Measurements from ENCODE around the gene SAFB2. TPM values are rescaled to one million over a fixed set of nuclear protein-coding genes. Genes with fewer than 3 reads are reported as not detected.
A peak's percentile ranks its signal among the peaks of the same experiment; 100 is the strongest.

SAFB2 gene
- polyA plus RNA-seq, 2 of the 4 experiments (the other 2 are of a cell fraction) = 33.2 to 51.2 TPM

- WGBS (ENCODE audit: missing lambda C conversion rate) = 12% methylated on average over 8 of the region's 14 CpGs
These were observed 58.5 kb downstream of the SAFB2 start for GRCh38 chr19:5563935-5564612.

DNA sequence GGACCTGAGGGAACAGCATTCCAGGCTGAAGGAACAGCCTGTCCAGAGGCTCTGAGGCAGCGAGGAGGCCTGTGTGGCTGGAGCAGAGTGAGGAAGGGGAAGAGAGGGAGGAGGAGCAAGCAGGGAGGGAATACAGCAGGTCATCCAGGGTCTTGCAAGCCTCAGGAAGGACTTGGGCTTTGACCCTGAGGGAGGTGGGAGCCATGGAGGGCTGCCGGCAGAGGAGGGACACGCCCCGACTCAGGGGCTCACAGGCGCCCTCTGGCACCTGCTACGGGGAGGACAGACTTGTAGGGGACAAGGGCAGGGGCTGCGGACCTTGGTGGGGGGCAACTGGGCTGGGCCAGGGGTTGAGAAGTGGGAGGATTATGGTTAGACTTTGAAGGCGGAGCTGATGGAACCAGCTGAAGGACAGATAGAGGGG, 59.6 kb downstream of the SAFB2 start:
- H3K4me2 ChIP-seq = no peak overlapping the region
- no peak overlapping the region for H3K27ac ChIP-seq
- WGBS (ENCODE audit: missing lambda C conversion rate) = 37% methylated on average over 5 of the region's 8 CpGs
- peaks cover 5% of the 10 kb centered on the region; the same call in 2 of the 3 replicates for H3K9me3 ChIP-seq
- CTCF ChIA-PET = interaction anchor here (0.6 kb wide), 1 partner anchor 244 kb away, joined by 6 read pairs; no protein-coding TSS in a partner anchor
- POLR2A ChIA-PET = no interaction called here
- ATAC-seq (peak in 1 of 2 experiments; percentile 36; a peak in 3 of 6 replicates), DNase-seq (ENCODE audit: low read depth in 1 of 2, low spot score in 1 of 2) (peak in 1 of 2 experiments; percentile 24), FAIRE-seq (no peak)
- no peak overlapping the region for H3K4me3 ChIP-seq
- H3K4me1 ChIP-seq = peaks cover 7% of the 10 kb centered on the region; the same call in 1 of the 3 replicates
- TF ChIP-seq NFE2L2 (conservative IDR thresholded peaks at IDR 0.05; ENCODE audit: low read length) (no peak), BCL3 (IDR thresholded peaks at IDR 0.05) (no peak), KDM1A (IDR thresholded peaks at IDR 0.05; ENCODE audit: low read depth) (no peak), TP53 (CRISPR knock-in tag; IDR thresholded peaks at IDR 0.05) (no peak), CBX2 (IDR thresholded peaks at IDR 0.05; ENCODE audit: borderline replicate concordance, low read depth) (no peak), EHF (CRISPR knock-in tag; IDR thresholded peaks at IDR 0.05) (no peak), HOXA7 (CRISPR knock-in tag; IDR thresholded peaks at IDR 0.05) (no peak), CBX8 (IDR thresholded peaks at IDR 0.05) (no peak), ELK1 (IDR thresholded peaks at IDR 0.05; ENCODE audit: low read depth, low read length) (no peak), RFX5 (IDR thresholded peaks at IDR 0.05) (no peak), ZSCAN20 (CRISPR knock-in tag; IDR thresholded peaks at IDR 0.05) (no peak)
- TF ChIP-seq, protein P1, sequence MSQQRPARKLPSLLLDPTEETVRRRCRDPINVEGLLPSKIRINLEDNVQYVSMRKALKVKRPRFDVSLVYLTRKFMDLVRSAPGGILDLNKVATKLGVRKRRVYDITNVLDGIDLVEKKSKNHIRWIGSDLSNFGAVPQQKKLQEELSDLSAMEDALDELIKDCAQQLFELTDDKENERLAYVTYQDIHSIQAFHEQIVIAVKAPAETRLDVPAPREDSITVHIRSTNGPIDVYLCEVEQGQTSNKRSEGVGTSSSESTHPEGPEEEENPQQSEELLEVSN (IDR thresholded peaks at IDR 0.05; ENCODE audit: borderline replicate concordance, low read depth) = no peak
- TF ChIP-seq, protein P2, sequence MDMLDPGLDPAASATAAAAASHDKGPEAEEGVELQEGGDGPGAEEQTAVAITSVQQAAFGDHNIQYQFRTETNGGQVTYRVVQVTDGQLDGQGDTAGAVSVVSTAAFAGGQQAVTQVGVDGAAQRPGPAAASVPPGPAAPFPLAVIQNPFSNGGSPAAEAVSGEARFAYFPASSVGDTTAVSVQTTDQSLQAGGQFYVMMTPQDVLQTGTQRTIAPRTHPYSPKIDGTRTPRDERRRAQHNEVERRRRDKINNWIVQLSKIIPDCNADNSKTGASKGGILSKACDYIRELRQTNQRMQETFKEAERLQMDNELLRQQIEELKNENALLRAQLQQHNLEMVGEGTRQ (IDR thresholded peaks at IDR 0.05) = no peak

More at GRCh38 chr19:5563935-5564612, 58.5 kb downstream of the SAFB2 start:
- ATAC-seq (peak; percentile 56 to 76), DNase-seq (ENCODE audit: low read depth in 1 of 2, low spot score in 1 of 2) (peak; percentile 58 to 63), FAIRE-seq (no peak)
- Histone ChIP-seq H3K9me3 (peaks cover 5% of the 10 kb centered on the region; the same call in 2 of the 3 replicates), H3K4me3 (no peak overlapping the region), H3K4me2 (peak overlapping the region; percentile 40), H3K27ac (peak overlapping the region; percentile 36 to 63; a peak in 3 of 6 replicates), H3K4me1 (peaks cover 7% of the 10 kb centered on the region; the same call in 1 of the 3 replicates)
- TF ChIP-seq POLR2A (IDR thresholded peaks at IDR 0.05; ENCODE audit: low read length) (no peak), JUN (IDR thresholded peaks at IDR 0.05) (no peak), GATA3 (IDR thresholded peaks at IDR 0.05; ENCODE audit: borderline replicate concordance) (no peak), POLR2AphosphoS2 (conservative IDR thresholded peaks at IDR 0.05; ENCODE audit: low read length) (no peak), RARB (CRISPR knock-in tag; IDR thresholded peaks at IDR 0.05) (no peak), FOSL2 (IDR thresholded peaks at IDR 0.05) (no peak), FOSL2 (CRISPR knock-in tag; IDR thresholded peaks at IDR 0.05) (peak; percentile 33), BHLHE40 (IDR thresholded peaks at IDR 0.05; ENCODE audit: low read depth, low read length) (peak; percentile 26; the same call in 1 of the 2 replicates), ZFP36 (IDR thresholded peaks at IDR 0.05; ENCODE audit: borderline replicate concordance, partially characterized antibody) (peak; percentile 46), CHD2 (IDR thresholded peaks at IDR 0.05; ENCODE audit: low read length, partially characterized antibody) (no peak), REST (IDR thresholded peaks at IDR 0.05) (no peak), ELK1 (IDR thresholded peaks at IDR 0.05; ENCODE audit: low read depth, low read length) (no peak)
- TF ChIP-seq, protein P2 (IDR thresholded peaks at IDR 0.05) = no peak
- CTCF ChIA-PET = interaction anchor here (0.6 kb wide), 1 partner anchor 18 kb away, joined by 3 read pairs; no protein-coding TSS in a partner anchor
- POLR2A ChIA-PET = no interaction called here

All from A549 (cell line).